GM21825 (cell line): Measurements from ENCODE around the gene FGFBP3.

Source experiments
- ATAC-seq: cut with Tn5 transposase; IDR thresholded peaks from one replicate; pipeline ENCODE4 v1.9.1; 2021; ENCODE audit warnings: mild to moderate bottlenecking, moderate library complexity; ENCODE audit not compliant: unreplicated experiment

The FGFBP3 gene

GRCh38 chr10:91909117-91909677 lies at the start of gene FGFBP3:
Gene FGFBP3, minus strand, starts transcription at chr10:91909486. Its CDS starts 517 bp downstream, at chr10:91908969.
- no peak for ATAC-seq

GRCh38 chr10:91957091-91957490 lies 47.8 kb upstream of the FGFBP3 start:
- no peak for ATAC-seq

- no peak for ATAC-seq
These were observed 45.8 kb upstream of the FGFBP3 start for GRCh38 chr10:91955114-91955513.

- ATAC-seq = no peak
These were observed 44.4 kb upstream of the FGFBP3 start for GRCh38 chr10:91953600-91954160.

GRCh38 chr10:91944880-91945630 lies 35.8 kb upstream of the FGFBP3 start:
- no peak for ATAC-seq

GRCh38 chr10:91941426-91941825 lies 32.1 kb upstream of the FGFBP3 start:
- no peak for ATAC-seq

GRCh38 chr10:91939653-91940052 lies 30.4 kb upstream of the FGFBP3 start:
- no peak for ATAC-seq

GRCh38 chr10:91935886-91936285 lies 26.6 kb upstream of the FGFBP3 start:
- no peak for ATAC-seq

- ATAC-seq = no peak
These were observed 23.5 kb upstream of the FGFBP3 start for GRCh38 chr10:91932737-91933136.

- no peak for ATAC-seq
These were observed 22.4 kb upstream of the FGFBP3 start for GRCh38 chr10:91931526-91932190.

- ATAC-seq = no peak
These were observed 21.7 kb upstream of the FGFBP3 start for GRCh38 chr10:91930939-91931338.

- no peak for ATAC-seq
These were observed 15.7 kb upstream of the FGFBP3 start for GRCh38 chr10:91925022-91925320.

- no peak for ATAC-seq
These were observed 15.1 kb upstream of the FGFBP3 start for GRCh38 chr10:91924212-91925021.

GRCh38 chr10:91923371-91924211 lies 14.3 kb upstream of the FGFBP3 start, which contains the start of gene BTAF1:
Gene BTAF1, plus strand, starts transcription at chr10:91923770. Its CDS starts 307 bp downstream, at chr10:91924077.
- peak; percentile 97 for ATAC-seq

- ATAC-seq = no peak
These were observed 10.4 kb upstream of the FGFBP3 start for GRCh38 chr10:91919651-91920050.

GRCh38 chr10:91910467-91910866 lies 1.2 kb upstream of the FGFBP3 start:
- no peak for ATAC-seq

- ATAC-seq = peak; percentile 92
These were observed 759 bp downstream of the FGFBP3 start for GRCh38 chr10:91908337-91909116.

GRCh38 chr10:91907914-91908336 lies 1.4 kb downstream of the FGFBP3 start:
- no peak for ATAC-seq

GRCh38 chr10:91907033-91907594 lies 2.2 kb downstream of the FGFBP3 start:
- no peak for ATAC-seq
